ENCODE measurements around the gene CTNNA3.

The CTNNA3 gene

GRCh38 chr10:67487906-67488619 lies 207.9 kb downstream of the CTNNA3 start:
- H3K4me1 ChIP-seq (ENCODE audit: control insufficient read depth, insufficient read depth, low read length): peaks cover 9% of the 10 kb centered on the region
- H3K9me3 ChIP-seq (replicated peaks; ENCODE audit: low read length): no peaks in the 10 kb centered on the region
- peaks cover 5% of the 10 kb centered on the region for H3K27me3 ChIP-seq (ENCODE audit: control insufficient read depth, insufficient read depth, low read length)
- no peak overlapping the region for H3K9ac ChIP-seq (ENCODE audit: low read depth, low read length)
- H3K36me3 ChIP-seq (ENCODE audit: insufficient read depth, low read length): no peaks in the 10 kb centered on the region
- H3K4me2 ChIP-seq (ENCODE audit: low read length): no peak overlapping the region
- H3K4me3 ChIP-seq (ENCODE audit: low read length): no peak overlapping the region

- Histone ChIP-seq H3K27me3 (ENCODE audit: control insufficient read depth, insufficient read depth, low read length) (peaks cover 5% of the 10 kb centered on the region), H3K9me3 (replicated peaks; ENCODE audit: low read length) (no peaks in the 10 kb centered on the region), H3K4me1 (ENCODE audit: control insufficient read depth, insufficient read depth, low read length) (peaks cover 4% of the 10 kb centered on the region), H3K4me3 (ENCODE audit: low read length) (no peak overlapping the region), H3K36me3 (ENCODE audit: insufficient read depth, low read length) (no peaks in the 10 kb centered on the region), H3K9ac (ENCODE audit: low read depth, low read length) (no peak overlapping the region), H3K4me2 (ENCODE audit: low read length) (no peak overlapping the region)
Observed at GRCh38 chr10:67487199-67487598, 208.8 kb downstream of the CTNNA3 start.

GRCh38 chr10:67477868-67478267 lies 218.1 kb downstream of the CTNNA3 start:
- Histone ChIP-seq H3K27me3 (ENCODE audit: control insufficient read depth, insufficient read depth, low read length) (no peaks in the 10 kb centered on the region), H3K9me3 (replicated peaks; ENCODE audit: low read length) (no peaks in the 10 kb centered on the region), H3K4me2 (ENCODE audit: low read length) (no peak overlapping the region), H3K36me3 (ENCODE audit: insufficient read depth, low read length) (no peaks in the 10 kb centered on the region), H3K4me3 (ENCODE audit: low read length) (no peak overlapping the region), H3K4me1 (ENCODE audit: control insufficient read depth, insufficient read depth, low read length) (no peaks in the 10 kb centered on the region), H3K9ac (ENCODE audit: low read depth, low read length) (no peak overlapping the region)

GRCh38 chr10:67476201-67476600 lies 219.8 kb downstream of the CTNNA3 start:
- H3K27me3 ChIP-seq (ENCODE audit: control insufficient read depth, insufficient read depth, low read length): no peaks in the 10 kb centered on the region
- no peaks in the 10 kb centered on the region for H3K36me3 ChIP-seq (ENCODE audit: insufficient read depth, low read length)
- H3K9ac ChIP-seq (ENCODE audit: low read depth, low read length): no peak overlapping the region
- H3K4me1 ChIP-seq (ENCODE audit: control insufficient read depth, insufficient read depth, low read length): no peaks in the 10 kb centered on the region
- no peak overlapping the region for H3K4me3 ChIP-seq (ENCODE audit: low read length)
- no peak overlapping the region for H3K4me2 ChIP-seq (ENCODE audit: low read length)
- no peaks in the 10 kb centered on the region for H3K9me3 ChIP-seq (replicated peaks; ENCODE audit: low read length)

- Histone ChIP-seq H3K4me2 (ENCODE audit: low read length) (no peak overlapping the region), H3K9ac (ENCODE audit: low read depth, low read length) (no peak overlapping the region), H3K36me3 (ENCODE audit: insufficient read depth, low read length) (no peaks in the 10 kb centered on the region), H3K27me3 (ENCODE audit: control insufficient read depth, insufficient read depth, low read length) (no peaks in the 10 kb centered on the region), H3K4me1 (ENCODE audit: control insufficient read depth, insufficient read depth, low read length) (no peaks in the 10 kb centered on the region), H3K9me3 (replicated peaks; ENCODE audit: low read length) (no peaks in the 10 kb centered on the region), H3K4me3 (ENCODE audit: low read length) (no peak overlapping the region)
Observed at GRCh38 chr10:67473850-67474633, 222.0 kb downstream of the CTNNA3 start.

- H3K36me3 ChIP-seq (ENCODE audit: insufficient read depth, low read length): no peaks in the 10 kb centered on the region
- peak overlapping the region; percentile 35 for H3K4me3 ChIP-seq (ENCODE audit: low read length)
- no peaks in the 10 kb centered on the region for H3K27me3 ChIP-seq (ENCODE audit: control insufficient read depth, insufficient read depth, low read length)
- H3K4me2 ChIP-seq (ENCODE audit: low read length): peak overlapping the region; percentile 15
- H3K9ac ChIP-seq (ENCODE audit: low read depth, low read length): no peak overlapping the region
- H3K4me1 ChIP-seq (ENCODE audit: control insufficient read depth, insufficient read depth, low read length): no peaks in the 10 kb centered on the region
- no peaks in the 10 kb centered on the region for H3K9me3 ChIP-seq (replicated peaks; ENCODE audit: low read length)
Observed at GRCh38 chr10:67471022-67471421, 225.0 kb downstream of the CTNNA3 start.

GRCh38 chr10:67464278-67464677 lies 231.7 kb downstream of the CTNNA3 start:
- no peaks in the 10 kb centered on the region for H3K9me3 ChIP-seq (replicated peaks; ENCODE audit: low read length)
- H3K4me3 ChIP-seq (ENCODE audit: low read length): no peak overlapping the region
- H3K4me1 ChIP-seq (ENCODE audit: control insufficient read depth, insufficient read depth, low read length): no peaks in the 10 kb centered on the region
- no peak overlapping the region for H3K9ac ChIP-seq (ENCODE audit: low read depth, low read length)
- no peaks in the 10 kb centered on the region for H3K36me3 ChIP-seq (ENCODE audit: insufficient read depth, low read length)
- no peak overlapping the region for H3K4me2 ChIP-seq (ENCODE audit: low read length)
- H3K27me3 ChIP-seq (ENCODE audit: control insufficient read depth, insufficient read depth, low read length): no peaks in the 10 kb centered on the region

- H3K36me3 ChIP-seq (ENCODE audit: insufficient read depth, low read length): no peaks in the 10 kb centered on the region
- no peak overlapping the region for H3K9ac ChIP-seq (ENCODE audit: low read depth, low read length)
- H3K27me3 ChIP-seq (ENCODE audit: control insufficient read depth, insufficient read depth, low read length): no peaks in the 10 kb centered on the region
- H3K4me2 ChIP-seq (ENCODE audit: low read length): no peak overlapping the region
- no peak overlapping the region for H3K4me3 ChIP-seq (ENCODE audit: low read length)
- H3K4me1 ChIP-seq (ENCODE audit: control insufficient read depth, insufficient read depth, low read length): no peaks in the 10 kb centered on the region
- H3K9me3 ChIP-seq (replicated peaks; ENCODE audit: low read length): no peaks in the 10 kb centered on the region
Observed at GRCh38 chr10:67452892-67453291, 243.1 kb downstream of the CTNNA3 start.

- H3K4me1 ChIP-seq (ENCODE audit: control insufficient read depth, insufficient read depth, low read length): no peaks in the 10 kb centered on the region
- no peak overlapping the region for H3K4me2 ChIP-seq (ENCODE audit: low read length)
- no peak overlapping the region for H3K9ac ChIP-seq (ENCODE audit: low read depth, low read length)
- no peaks in the 10 kb centered on the region for H3K9me3 ChIP-seq (replicated peaks; ENCODE audit: low read length)
- H3K36me3 ChIP-seq (ENCODE audit: insufficient read depth, low read length): no peaks in the 10 kb centered on the region
- no peak overlapping the region for H3K4me3 ChIP-seq (ENCODE audit: low read length)
- H3K27me3 ChIP-seq (ENCODE audit: control insufficient read depth, insufficient read depth, low read length): peaks cover 3% of the 10 kb centered on the region
Observed at GRCh38 chr10:67438605-67439304, 257.2 kb downstream of the CTNNA3 start.

GRCh38 chr10:67433276-67433675 lies 262.7 kb downstream of the CTNNA3 start:
- H3K27me3 ChIP-seq (ENCODE audit: control insufficient read depth, insufficient read depth, low read length): no peaks in the 10 kb centered on the region
- no peak overlapping the region for H3K9ac ChIP-seq (ENCODE audit: low read depth, low read length)
- no peak overlapping the region for H3K4me2 ChIP-seq (ENCODE audit: low read length)
- H3K4me1 ChIP-seq (ENCODE audit: control insufficient read depth, insufficient read depth, low read length): no peaks in the 10 kb centered on the region
- no peaks in the 10 kb centered on the region for H3K9me3 ChIP-seq (replicated peaks; ENCODE audit: low read length)
- H3K36me3 ChIP-seq (ENCODE audit: insufficient read depth, low read length): no peaks in the 10 kb centered on the region
- no peak overlapping the region for H3K4me3 ChIP-seq (ENCODE audit: low read length)

GRCh38 chr10:67402620-67403019 lies 293.4 kb downstream of the CTNNA3 start:
- no peaks in the 10 kb centered on the region for H3K27me3 ChIP-seq (ENCODE audit: control insufficient read depth, insufficient read depth, low read length)
- H3K4me1 ChIP-seq (ENCODE audit: control insufficient read depth, insufficient read depth, low read length): no peaks in the 10 kb centered on the region
- no peaks in the 10 kb centered on the region for H3K9me3 ChIP-seq (replicated peaks; ENCODE audit: low read length)
- H3K9ac ChIP-seq (ENCODE audit: low read depth, low read length): no peak overlapping the region
- no peak overlapping the region for H3K4me3 ChIP-seq (ENCODE audit: low read length)
- no peaks in the 10 kb centered on the region for H3K36me3 ChIP-seq (ENCODE audit: insufficient read depth, low read length)
- H3K4me2 ChIP-seq (ENCODE audit: low read length): no peak overlapping the region

All from skeletal muscle satellite cell (primary cell).